DMS 273 (cell line): ENCODE measurements around the gene NOXA1.
A peak's percentile ranks its signal among the peaks of the same experiment; 100 is the strongest.

Experiments used
- DNase-seq: peaks from one replicate; lab custom pipeline; 2025; ENCODE audit not compliant: unreplicated experiment; lab: John Stamatoyannopoulos, UW

NOXA1 gene

DNA sequence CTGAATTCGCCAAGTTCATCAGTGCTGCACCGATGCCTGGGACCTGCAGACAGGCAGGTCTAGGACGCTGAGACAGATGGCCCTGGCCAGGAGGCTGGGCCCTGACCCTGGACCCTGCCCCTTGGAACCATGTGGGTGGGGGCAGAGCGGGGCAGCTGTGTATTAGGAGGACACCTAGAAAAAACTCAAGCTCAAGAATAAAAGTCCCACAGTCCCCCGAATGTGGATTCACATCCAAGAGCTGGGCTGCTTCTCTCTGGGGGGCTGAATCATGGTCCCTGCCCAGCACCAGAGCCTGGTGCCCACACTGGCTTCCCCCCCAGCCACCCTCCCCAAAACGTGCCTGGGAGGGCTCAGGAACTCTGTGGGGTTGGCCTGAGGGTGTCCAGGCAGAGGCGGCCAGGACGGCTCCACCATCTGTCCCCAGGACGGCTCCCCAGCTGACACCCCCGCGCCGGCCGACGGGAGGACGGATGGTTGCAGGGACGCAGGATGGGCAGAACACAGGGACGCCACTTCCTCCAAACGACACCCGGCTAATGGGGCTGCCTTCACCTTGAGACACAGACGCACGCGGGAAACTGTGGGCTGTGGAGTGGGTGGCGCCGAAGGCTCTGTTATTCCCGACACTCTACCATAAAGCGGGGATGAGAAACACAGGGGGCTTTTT is 35.2 kb upstream of the NOXA1 start:
- no peak for DNase-seq

DNA sequence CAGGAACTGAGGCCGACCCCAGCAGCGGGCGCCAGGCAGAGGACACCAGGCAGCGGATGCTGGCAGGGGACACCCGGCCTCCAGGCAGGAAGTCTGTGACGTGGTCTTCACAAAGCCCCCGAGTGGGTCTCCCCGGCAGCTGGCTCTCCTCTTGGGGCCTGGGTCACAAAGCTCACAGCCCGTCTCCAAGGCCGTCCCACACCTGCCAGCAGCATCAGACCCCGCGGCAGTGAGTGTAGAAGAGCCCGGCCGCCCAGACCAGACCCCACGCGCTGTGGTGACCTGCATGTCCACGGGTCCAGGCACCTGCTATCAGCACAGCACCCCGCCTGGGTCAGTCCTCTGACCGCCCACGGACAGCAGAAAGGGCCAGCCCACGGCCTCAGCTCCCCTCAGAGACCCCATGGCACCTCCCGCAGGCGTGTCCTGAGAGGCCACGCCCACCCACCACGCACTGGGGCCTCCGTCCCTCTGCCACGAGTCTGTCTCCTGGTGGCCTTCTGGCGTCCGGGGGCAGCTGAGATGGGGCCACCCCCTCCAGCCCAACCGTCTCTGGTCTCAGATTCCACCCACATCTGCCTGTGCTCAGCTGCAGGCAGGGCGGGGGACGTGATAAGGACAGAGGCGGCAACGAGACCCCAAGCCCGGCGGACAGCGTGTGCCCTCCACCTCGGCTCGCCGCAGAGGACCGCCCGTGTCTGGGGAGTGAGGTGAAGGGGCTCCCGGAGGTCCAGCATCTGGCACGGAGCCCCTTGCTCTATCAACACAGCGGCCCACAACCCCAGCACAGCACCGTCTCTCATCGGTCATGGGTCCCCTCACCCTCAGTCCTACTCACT is 34.4 kb upstream of the NOXA1 start:
- no peak for DNase-seq

DNA sequence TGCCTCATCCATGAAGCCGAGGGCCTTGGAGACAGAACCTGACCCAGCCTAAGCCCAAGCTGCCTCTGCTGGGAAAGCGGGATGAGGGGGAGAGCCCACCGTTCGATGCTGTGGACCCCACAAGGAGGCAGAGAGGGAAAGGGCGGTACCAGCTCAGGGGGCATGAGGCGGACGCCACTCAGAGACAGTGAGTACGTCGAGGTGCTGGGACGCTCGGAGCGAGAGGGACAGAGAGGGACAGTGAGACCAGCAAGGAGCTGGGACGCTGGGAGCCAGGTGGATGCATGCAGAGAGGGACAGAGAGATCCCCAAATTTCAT is 33.8 kb upstream of the NOXA1 start:
- DNase-seq = no peak

DNA sequence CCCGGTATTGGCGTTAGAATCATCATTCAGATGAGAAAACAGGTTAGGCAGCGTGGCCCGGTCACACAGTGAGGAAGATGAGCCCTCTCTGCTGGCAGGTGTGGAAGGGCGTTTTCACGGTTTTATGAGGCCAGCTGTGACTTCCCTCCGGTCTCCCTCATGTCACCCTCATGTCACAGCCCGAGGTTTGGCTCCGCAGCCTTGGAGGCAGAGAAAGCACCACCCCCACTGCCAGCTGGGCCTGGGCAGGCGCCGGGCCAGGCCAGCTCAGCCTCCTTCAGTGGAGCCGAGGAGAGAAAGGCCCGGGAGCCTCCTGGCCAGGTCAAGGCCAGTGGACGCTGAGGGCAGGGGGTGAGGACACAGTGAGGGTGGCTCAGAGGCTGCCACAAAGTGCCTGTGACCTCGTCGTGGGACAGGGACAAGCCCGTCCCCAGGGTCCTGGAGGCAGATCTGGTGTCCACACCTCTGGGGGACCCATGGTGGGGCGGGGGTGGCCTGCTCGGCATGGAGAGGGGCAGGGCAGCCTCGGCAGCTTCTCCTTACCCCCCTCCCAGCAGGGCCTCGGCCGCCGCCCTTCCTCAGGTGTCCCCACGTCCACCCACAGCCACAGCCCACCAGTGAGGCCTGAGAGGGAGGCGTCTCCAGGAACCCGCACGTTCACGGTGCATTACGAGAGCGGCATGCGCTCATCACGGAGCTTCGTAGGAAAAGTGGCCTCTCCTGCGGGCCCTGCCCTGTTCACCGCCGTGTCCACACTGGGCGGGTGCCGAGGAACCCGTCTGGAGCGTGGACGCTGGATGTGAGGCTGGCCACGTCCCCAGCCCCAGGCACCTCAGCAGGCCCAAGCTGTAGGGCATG is 32.4 kb upstream of the NOXA1 start:
- DNase-seq = peak; percentile 72

DNA sequence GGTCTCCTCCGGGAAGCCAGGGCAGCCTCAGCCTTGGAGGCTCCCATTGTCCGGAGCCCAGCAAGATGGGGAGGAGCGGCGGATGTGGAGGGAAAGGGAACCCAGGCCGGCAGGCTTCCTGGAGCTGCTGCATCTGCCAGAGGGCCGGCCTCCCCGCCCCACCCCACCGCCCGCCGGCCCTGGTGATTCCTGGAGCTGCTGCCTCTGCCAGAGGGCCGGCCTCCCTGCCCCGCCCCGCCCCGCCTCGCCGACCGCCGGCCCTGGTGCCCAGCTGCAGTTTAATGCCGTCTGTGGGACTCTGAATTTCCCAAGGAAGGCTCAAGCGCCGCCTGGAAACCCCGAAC is 31.8 kb upstream of the NOXA1 start:
- no peak for DNase-seq

DNA sequence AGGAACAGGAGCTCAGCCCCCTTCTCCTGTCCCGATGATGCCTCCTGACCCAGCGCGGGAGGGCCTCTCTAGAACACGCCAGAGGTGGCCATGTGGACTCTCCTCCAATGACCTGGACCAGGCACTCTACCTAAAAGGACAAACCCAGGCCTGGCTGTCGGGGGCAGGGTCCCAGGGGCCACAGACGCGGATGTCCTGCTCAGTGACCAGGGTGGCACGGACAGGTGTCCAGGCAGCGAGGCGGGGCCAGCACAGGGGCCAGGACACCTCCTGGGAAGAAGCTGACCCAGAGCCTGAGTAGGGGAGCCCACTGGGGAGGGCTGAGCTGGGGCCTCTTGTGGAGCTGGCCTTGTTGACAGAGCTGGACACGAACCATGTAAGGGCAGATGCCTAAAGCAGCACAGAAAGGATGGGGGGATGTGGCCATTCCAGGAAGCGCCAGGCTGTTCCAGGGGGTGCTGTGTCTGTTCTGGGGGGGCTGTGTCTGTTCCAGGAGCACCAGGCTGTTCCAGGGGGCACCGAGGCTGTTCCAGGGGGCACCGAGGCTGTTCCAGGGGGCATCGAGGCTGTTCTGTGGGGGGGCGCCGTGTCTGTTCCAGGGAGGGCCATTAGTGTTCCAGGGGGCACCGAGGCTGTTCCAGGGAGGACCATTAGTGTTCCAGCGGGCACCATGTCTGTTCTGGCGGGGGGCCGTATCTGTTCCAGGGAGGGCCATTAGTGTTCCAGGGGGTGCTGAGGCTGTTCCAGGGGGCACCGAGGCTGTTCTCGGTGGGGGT is 30.8 kb upstream of the NOXA1 start:
- DNase-seq = no peak

DNA sequence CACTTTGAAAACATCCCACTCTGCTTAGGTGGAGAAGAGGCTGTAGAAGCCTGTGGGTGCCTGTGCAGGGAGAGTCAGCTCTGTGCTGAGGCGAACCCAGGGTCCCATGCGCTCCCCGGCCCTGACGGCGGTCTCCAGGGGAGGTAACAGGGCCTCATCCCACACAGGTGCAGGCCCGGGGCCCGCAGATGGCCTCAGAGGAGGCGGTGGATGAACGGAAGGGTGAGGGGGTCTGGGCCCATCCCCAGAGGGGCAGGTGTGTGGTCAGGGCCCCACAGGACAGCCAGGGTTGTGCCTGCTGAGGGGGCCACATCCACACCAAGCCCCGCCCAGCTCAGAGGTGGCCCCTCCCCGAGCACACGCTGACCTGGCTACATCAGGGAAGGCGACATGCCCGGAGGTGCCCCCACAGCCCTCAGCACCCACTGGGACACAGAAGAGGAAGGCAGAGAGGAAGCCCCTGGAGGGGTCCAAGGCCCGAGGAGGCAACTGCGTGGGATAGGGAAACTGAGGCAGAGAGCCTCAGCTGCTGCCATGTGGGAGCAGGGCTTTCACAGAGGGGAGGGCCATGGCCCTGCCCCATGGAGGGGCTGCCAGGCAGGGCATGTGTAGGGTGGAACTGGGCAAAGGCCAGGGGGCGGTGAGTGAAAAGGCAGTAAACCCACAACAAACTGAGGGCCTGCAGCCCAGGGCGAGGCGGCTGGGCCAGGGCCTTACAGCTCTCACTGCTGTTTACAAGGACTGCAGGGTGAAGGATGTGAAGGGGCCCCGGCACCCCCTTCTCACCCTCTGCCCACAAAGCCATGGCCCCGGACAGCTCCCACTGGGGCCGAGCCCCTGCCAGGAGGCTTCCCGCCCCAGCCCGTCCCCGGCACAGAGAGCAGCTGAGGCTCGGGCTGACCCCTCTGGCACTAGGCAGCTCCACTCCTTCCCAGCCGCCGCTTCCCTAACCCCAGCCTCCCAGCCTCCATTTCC is 29.7 kb upstream of the NOXA1 start:
- no peak for DNase-seq

DNA sequence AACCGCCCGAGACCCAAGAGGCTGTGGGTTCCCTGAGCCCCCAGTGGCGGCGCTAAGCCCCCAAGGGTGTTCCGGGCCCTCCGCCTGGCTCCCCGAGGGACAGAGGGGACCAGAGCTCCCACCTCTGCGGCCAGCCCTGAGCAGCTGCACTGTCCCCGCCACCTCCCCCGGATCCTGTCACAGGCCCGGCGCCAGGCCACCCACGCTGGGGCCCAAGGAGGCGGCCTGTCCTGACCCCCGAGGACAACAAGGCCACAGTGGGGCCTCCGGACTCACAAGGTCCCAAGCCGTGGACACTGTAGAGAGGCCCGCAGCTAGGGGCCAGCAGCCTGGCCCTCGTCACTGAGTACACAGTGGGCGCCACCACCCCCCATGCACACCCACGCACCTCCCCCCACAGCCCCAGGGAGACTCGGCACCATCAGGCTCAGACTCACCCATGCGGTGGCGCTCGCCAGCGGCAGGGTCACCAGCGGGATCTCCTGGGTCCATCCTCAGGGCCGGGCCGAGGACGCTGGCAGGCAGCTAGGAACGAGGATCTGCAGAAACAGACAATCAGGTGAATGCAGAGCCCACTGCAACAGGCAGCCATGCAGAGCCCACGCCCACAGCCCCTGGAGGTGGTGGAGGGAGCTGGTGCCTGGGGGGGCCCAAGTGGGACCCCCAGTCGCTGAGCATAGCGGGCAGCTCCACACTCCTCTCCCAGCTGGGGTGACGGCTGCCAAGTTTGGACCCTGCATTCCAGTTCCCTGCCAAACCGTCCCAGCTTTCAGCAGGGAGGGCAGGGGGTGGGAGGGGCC is 28.1 kb upstream of the NOXA1 start:
- no peak for DNase-seq

DNA sequence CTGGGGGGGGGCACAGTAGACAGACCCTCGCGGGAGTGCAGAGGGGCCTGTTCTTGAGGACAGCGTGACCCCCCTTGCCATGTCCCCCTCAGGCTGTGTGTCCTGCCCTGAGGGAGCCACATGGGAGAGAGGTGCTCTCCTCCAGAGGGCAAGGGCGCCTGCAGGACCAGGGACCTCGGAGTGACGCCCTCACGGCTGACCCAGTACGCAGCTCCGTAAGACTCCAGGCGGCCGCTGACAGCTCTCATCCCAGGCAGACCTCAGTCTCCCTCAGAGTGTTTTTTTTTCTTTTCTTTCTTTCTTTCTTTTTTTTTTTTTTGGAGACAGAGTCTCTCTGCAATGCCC is 27.6 kb upstream of the NOXA1 start:
- DNase-seq = no peak

DNA sequence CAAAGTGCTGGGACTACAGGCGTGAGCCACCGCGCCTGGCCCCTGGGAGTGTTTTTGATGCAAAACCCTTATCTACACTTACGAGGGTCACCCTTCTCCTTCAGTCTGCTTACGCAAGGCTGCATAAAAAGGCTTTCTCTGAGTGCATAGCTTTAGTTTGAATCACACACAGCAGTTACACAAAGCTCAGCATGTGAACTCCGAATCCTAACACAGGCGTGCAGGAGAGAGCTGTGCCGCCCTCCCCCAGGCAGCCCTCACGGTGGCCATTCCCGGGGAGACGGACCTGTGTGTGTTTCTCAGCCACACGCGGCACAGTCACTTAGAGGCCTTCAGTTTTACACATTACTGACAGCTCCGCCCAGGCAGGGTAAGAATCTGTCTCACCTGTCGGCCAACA is 27.0 kb upstream of the NOXA1 start:
- DNase-seq = no peak

DNA sequence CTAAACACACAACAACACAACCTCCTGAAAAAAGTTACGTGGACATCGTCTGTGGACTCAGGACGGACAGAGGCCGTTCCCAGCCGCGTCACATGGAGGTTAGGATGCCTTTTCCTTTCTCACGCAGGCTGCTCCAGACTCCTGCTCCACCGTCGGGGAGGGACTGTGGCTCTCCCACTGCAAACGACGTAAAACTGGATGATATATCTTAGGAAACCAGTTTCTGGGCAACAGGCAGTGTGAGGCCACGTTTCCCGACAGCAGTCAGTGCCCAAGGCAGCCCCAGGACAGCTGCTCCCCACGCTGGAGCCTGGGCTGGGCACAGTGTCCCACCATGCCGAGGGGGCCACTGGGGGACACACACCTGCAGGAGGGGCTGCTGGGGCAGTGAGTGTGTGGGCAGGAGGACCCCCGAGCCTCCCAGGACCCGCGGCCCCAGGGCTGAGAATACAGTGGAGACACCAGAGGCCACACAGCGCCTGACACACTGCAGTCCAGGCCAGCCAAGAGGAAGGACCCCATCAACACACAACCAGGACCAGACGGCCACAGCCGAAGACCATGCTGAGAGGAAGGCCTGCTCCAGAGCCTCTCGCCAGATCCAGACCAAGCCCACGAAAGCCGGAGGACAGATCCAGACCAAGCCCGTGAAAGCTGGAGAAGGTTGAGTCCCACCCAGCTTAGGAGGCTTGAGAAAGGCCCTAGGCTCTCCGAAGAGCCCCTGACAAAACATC is 26.4 kb upstream of the NOXA1 start:
- no peak for DNase-seq

DNA sequence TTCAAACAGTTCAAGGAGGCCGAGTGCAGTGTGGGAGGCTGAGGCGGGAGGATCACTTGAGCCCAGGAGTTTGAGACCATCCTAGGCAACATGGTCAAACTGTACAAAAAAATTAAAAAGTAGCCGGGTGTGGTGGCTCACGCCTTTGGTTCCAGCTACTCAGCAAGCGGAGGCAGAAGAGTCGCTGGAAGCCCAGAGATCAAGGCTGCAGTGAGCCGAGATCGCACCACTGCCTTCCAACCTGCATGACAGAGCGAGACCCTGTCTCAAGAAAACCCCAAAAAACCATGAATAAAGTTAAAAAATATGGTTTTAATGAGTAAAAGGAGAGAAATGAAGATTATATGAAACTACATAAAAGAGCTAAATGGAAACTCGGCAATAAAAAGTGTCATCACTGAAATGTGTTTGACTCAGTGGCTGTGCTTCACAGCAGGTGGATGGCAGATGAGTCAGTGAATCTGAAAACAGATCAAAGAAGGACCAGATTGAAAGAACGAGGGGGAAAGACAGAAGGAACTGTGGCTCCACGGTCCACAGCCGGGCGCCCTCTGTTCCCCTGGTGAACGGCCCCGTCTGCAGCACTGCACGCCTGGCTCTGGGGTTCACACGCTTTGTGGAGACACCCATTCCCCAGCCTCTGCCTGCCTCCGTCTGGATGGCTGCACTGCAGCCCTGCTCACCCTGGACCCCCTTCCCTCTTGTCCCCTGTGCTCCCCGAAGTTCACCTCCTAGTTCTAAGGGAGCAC is 25.3 kb upstream of the NOXA1 start:
- DNase-seq = no peak

DNA sequence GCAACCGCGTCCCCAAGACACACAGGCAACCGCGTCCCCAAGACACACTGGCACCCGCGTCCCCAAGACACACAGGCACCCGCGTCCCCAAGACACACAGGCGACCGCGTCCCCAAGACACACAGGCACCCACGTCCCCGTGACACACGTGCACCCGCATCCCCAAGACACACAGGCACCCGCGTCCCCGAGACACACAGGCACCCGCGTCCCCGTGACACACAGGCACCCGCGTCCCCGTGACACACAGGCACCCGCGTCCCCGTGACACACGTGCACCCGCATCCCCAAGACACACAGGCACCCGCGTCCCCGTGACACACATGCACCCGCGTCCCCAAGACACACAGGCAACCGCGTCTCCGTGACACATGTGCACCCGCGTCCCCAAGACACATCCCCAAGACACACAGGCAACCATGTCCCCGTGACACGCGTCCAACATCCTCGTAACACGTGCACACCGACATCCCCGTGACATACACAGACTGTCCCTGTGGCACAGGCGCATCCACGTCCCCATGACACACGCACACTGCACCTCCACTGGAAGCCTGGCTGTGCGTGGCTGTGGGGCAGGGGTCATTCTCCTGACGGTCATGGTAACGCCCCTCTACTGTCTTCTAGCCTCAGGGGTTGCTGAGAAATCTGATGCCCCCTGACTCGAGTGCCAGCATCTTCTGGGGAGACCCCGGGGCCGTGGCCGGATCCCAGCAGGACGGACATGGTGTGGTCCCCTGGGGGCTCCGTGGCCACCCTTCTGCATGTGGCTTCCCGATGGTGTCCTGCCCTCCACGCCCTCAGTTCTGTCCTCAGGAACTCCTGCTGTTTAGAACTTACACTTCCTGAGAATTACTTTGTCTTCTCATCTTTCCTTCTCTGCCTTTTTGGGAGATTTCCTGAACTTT is 24.4 kb upstream of the NOXA1 start:
- no peak for DNase-seq

DNA sequence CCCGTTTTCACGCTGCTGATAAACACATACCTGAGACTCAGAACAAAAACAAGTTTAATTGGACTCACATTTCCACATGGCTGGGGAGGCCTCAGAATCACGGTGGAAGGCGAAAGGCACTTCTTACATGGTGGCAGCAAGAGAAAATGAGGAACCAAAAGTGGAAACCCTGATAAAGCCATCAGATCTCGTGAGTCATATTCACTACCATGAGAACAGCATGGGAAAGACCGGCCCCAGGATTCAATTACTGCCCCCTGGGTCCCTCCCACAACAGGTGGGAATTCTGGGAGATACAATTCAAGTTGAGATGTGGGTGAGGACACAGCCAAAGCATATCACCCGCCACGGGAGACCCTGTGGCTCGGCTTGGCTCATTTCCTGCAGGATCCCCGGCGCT is 20.4 kb upstream of the NOXA1 start:
- DNase-seq = no peak

DNA sequence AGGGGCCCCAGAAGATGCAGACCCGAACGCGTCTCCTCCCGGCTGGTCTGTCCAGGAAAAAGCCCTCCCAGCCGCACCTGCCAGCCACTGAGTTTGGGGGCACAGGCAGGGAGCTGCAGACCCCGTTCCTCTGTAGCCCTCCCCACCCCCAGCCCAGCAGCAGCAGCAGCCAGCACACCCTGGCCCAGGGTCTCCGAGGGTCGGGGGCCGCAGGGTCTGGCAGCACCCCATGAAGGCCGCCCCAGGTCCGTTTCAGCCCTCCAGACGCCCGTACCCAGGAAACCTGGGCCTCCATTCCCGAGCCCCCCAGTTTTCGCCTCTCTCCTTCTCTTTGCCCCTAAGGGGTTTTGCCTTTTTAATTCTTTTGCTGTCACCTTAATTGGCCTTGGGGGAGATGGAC is 19.9 kb upstream of the NOXA1 start:
- no peak for DNase-seq

DNA sequence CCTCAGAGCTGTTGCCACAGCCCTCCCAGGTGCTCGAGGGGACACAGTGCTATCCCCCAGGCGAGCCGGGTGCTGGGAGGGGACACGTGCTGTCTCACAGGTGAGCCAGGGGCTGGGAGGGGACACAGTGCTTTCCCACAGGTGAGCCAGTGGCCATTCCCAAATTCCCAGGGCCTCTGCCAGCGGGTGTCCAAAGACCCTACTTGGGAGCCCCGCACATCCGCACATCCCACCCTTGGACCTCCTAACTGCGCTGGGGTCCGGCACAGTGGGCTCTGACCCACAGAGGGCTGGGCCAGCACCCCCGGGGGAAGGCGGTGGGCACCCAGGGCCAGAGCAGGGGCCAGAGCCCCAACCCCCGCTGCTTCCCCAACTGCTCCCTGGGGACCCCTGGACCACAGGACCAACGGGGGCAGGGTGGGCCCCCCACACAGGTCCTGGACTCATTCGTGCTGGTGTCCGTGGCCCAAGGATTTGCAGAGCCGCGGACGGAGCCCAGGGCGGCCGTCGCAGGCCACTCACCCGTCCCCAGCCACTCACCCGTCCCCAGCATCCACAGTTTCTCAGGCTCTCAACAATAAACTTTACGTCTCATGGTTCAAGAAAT is 18.1 kb upstream of the NOXA1 start:
- DNase-seq = no peak

DNA sequence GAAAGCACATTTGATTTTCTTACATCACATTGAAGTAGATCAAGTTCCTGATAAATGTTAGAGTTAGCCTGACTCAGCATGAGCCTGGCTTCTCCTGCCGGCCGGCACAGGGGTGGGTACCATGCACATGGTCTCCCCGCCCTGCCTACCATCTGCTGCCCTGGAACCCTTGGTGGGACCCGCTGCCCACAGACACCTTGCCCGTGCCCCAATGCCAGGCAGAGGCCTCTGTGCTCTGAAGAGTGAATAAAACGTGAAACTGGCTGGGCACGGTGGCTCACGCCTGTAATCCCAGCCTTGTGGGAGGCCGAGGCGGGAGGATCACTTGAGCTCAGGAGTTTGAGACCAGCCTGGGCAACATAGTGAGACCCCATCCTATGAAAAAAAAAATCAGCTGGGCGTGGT is 17.5 kb upstream of the NOXA1 start:
- DNase-seq = peak; percentile 36
